ENCODE results near the gene ISG20. TPM values are rescaled to one million over a fixed set of nuclear protein-coding genes. Genes with fewer than 3 reads are reported as not detected.
A peak's percentile ranks its signal among the peaks of the same experiment; 100 is the strongest.

Gene ISG20
- total and polyA plus RNA-seq, 7 donors, result 1.9 to 177 (median 20.1) TPM

DNA sequence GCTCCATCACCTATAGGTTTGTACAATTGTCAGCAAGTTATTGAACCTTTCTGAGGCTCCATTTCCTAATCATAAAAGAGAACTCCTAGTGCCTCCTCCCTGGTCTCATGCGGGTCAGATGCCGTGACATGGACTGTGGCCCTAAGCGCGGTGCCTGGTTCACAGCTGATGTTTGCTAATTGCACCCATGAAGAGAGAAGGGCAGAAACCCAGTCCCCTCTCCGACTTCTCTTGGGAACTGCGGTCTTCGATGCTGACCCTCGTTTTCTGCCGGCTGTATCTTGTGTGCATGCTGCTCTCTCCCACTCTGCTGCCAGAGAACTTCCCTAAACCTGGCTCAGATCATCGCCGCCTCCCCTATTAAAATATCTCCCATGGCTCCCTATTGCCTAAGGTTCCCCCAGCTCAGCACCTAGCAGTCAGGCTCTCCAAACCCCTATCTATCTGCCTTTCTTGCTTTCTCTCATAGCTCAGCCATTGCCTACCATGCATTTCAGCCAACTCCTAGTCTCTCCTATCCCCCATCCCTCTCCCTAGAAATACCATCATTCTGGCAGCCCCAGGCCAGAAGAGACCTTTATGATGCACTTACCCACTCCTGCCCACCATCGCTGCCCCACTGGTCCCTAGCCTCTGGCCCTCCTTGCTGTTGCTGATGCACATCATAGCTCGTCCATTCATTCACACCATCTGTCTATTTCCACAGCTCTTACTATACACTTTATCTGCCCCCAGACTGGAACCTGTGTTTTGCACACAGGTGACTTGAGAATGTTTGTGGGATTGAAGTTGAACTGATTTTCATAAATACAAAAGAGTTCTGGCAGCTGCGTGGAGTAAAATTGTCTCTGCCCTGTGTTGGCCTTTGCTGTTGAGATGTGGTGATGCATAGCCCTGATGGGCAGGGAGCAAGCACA is 6.6 kb downstream of the ISG20 start:
- Histone ChIP-seq H3K27ac (no peak overlapping the region), H3K9me3 (no peaks in the 10 kb centered on the region), H3K27me3 (no peaks in the 10 kb centered on the region), H3K4me3 (no peak overlapping the region), H3K36me3 (no peaks in the 10 kb centered on the region), H3K4me1 (peaks cover 0 to 10% (median 0%) of the 10 kb centered on the region in 4 donors)
- no peak for TF ChIP-seq POLR2A (IDR thresholded peaks at IDR 0.05)
- no peak for TF ChIP-seq POLR2AphosphoS5 (IDR thresholded peaks at IDR 0.05)
- no peak for TF ChIP-seq EP300 (IDR thresholded peaks at IDR 0.05)
- TF ChIP-seq, protein P1, sequence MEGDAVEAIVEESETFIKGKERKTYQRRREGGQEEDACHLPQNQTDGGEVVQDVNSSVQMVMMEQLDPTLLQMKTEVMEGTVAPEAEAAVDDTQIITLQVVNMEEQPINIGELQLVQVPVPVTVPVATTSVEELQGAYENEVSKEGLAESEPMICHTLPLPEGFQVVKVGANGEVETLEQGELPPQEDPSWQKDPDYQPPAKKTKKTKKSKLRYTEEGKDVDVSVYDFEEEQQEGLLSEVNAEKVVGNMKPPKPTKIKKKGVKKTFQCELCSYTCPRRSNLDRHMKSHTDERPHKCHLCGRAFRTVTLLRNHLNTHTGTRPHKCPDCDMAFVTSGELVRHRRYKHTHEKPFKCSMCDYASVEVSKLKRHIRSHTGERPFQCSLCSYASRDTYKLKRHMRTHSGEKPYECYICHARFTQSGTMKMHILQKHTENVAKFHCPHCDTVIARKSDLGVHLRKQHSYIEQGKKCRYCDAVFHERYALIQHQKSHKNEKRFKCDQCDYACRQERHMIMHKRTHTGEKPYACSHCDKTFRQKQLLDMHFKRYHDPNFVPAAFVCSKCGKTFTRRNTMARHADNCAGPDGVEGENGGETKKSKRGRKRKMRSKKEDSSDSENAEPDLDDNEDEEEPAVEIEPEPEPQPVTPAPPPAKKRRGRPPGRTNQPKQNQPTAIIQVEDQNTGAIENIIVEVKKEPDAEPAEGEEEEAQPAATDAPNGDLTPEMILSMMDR (IDR thresholded peaks at IDR 0.05), result no peak
- peak; percentile 27 for DNase-seq
- intact Hi-C loops (cut with DNase I), result no loop called here
- 96 to 97% methylated on average over 14 of the region's 14 CpGs for WGBS, 2 donors

DNA sequence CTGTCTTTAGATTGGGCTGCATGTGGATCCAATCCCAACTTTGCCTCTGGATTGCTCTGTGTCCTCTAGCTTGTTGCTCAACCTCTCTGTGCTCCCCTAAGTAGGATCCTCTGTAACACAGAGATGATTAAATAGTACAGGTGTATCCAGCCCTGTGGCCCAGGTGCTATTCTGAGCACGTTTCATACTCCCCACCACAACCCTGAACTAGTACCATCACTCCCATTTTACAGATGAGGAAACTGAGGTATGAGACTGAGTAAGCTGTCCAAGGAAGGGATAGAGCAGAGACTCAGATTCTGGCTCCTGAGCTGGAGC is 7.2 kb downstream of the ISG20 start:
- H3K36me3 ChIP-seq, result no peaks in the 10 kb centered on the region
- no peaks in the 10 kb centered on the region for H3K27me3 ChIP-seq
- peaks cover 0 to 10% (median 0%) of the 10 kb centered on the region in 4 donors for H3K4me1 ChIP-seq
- 88 to 93% methylated on average over 1 of the region's 1 CpG for WGBS, 2 donors
- TF ChIP-seq POLR2A (IDR thresholded peaks at IDR 0.05) (no peak), EP300 (IDR thresholded peaks at IDR 0.05) (no peak), POLR2AphosphoS5 (IDR thresholded peaks at IDR 0.05) (no peak)
- TF ChIP-seq, protein P1 (IDR thresholded peaks at IDR 0.05), result no peak
- no peaks in the 10 kb centered on the region for H3K9me3 ChIP-seq
- intact Hi-C loops (cut with DNase I), result no loop called here
- H3K4me3 ChIP-seq, result no peak overlapping the region
- no peak overlapping the region for H3K27ac ChIP-seq
- DNase-seq, result no peak

DNA sequence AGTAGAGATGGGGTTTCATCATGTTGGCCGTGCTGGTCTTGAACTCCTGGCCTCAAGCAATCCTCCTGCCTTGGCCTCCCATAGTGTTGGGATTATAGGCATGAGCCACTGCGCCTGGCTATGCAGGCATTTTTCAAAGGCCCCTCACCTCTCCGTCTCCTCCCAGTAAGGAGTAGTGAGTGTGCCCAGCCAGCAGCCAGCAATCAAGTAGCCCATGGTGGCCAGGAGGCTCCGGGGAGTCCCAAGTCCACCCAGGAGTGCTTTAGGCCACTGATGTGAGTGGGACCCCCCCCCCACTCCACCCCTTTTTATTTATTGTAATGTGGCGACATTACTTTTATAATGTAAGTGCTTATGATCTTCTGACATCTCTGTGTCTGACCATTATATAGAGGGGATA is 8.1 kb downstream of the ISG20 start:
- H3K27ac ChIP-seq, result no peak overlapping the region
- H3K9me3 ChIP-seq, result no peaks in the 10 kb centered on the region
- no peaks in the 10 kb centered on the region for H3K27me3 ChIP-seq
- no peak for TF ChIP-seq EP300 (IDR thresholded peaks at IDR 0.05)
- TF ChIP-seq, protein P1 (IDR thresholded peaks at IDR 0.05), result no peak
- no peak for TF ChIP-seq POLR2AphosphoS5 (IDR thresholded peaks at IDR 0.05)
- TF ChIP-seq POLR2A (IDR thresholded peaks at IDR 0.05), result no peak
- WGBS, 2 donors, result 88 to 97% methylated on average over 5 of the region's 5 CpGs
- intact Hi-C loops (cut with DNase I), result no loop called here
- no peak overlapping the region for H3K4me3 ChIP-seq
- peaks cover 0 to 10% (median 0%) of the 10 kb centered on the region in 4 donors for H3K4me1 ChIP-seq
- H3K36me3 ChIP-seq, result no peaks in the 10 kb centered on the region
- peak; percentile 29 for DNase-seq

DNA sequence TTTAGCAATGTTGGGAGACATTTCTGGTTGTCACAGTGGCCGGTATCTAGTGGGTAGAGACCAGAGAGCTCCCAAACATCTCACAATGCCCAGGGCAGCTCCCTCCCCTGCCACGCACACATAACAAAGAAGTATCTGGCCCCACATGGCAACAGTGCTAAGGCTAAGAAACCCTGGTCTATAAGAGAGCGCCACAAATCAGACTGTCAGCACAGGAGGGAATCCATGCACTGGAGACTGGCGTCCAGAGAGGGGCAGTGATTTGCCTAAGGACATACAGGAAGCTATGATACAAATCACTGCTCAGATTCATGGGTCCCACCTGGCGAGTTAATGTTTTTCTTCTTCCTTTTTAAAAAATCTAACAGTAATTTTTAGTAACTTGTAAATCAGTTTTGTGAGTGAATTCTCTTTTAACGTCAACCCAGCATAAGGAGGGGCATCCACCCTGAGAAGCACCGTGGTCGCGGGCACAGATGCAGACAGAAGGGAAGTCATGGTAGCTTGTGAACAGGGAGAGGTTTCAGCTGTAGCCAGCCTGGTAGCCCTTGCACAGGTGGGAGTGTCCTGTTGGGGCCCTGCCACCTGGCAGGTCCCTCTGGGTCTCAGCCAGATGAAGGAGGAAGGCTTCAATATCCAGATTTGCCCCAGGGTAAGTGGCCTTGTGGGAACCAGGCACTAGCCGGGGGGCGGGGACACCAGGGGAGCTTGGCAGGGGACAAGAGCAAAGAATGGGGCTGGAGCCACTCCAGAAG is 8.7 kb downstream of the ISG20 start:
- H3K27ac ChIP-seq, result no peak overlapping the region
- H3K9me3 ChIP-seq, result no peaks in the 10 kb centered on the region
- TF ChIP-seq POLR2AphosphoS5 (IDR thresholded peaks at IDR 0.05) (no peak), POLR2A (IDR thresholded peaks at IDR 0.05) (no peak), EP300 (IDR thresholded peaks at IDR 0.05) (no peak)
- TF ChIP-seq, protein P1 (IDR thresholded peaks at IDR 0.05), result no peak
- DNase-seq, result peak; percentile 37
- H3K27me3 ChIP-seq, result no peaks in the 10 kb centered on the region
- H3K36me3 ChIP-seq, result no peaks in the 10 kb centered on the region
- WGBS, 2 donors, result 44 to 68% methylated on average over 11 of the region's 11 CpGs
- no peak overlapping the region for H3K4me3 ChIP-seq
- H3K4me1 ChIP-seq, result peaks cover 0 to 10% (median 0%) of the 10 kb centered on the region in 4 donors
- intact Hi-C loops (cut with DNase I), result no loop called here

Data from sigmoid colon (tissue), 7 donors.